ENCODE results near the gene FIG4. TPM values are rescaled to one million over a fixed set of nuclear protein-coding genes. Genes with fewer than 3 reads are reported as not detected.

The FIG4 gene
- total RNA-seq = 21.9 TPM

DNA sequence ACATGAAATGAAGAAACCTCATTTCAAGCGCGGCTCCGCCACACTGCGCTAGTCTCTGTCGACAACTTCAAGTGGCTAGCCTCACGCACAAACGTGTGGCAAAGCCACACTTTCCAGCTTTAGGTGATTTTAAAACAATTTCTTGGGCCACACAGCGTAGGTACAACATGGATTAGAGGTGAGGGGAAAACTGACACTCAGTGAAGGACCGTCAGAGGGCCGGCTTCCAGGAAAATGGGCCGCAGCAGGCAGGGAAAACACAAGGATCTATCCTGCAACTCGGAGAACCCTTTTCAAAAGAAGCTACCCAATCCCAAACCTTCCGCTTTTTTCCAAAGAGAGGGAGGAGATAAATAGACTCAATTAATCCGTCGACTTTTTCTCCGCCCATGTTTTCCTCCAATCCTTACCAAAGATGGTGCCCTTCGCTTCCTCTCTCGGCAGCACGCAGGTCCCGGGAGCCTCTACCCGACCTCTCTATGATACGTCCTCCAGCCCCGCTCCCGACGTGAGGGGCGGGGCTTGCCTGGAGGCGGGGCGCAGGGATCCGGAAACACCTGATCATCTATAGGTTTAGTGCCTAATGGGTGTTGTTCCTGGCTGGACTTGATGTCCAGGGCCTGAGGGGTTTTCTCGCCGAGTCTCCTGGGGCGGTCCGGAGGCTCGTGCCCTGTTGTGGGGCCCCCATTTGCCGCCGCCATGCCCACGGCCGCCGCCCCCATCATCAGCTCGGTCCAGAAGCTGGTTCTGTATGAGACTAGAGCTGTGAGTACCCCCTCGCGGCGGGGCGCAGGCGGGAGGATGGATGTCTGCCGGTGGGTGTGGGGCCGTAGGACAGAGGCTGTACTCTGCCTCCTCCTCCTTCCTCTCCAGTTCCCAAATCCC lies at the start of gene FIG4, which contains the start of gene AK9:
Gene FIG4 (plus strand): TSS at position 560 of the 885 bp plus-strand sequence. CDS start 140 bp downstream, at position 700.
Gene AK9 (minus strand): TSS at position 466 of the 885 bp plus-strand sequence. CDS start 15,457 bp downstream, outside the sequence.
- H3K4me3 ChIP-seq (ENCODE audit: low read length in 3 of 3) = peak within 1 kb of the TSS; percentile 91 to 97 (median 97)
- no peaks in the 10 kb centered on the region for H3K27me3 ChIP-seq (ENCODE audit: control insufficient read depth in 3 of 3, insufficient read depth in 3 of 3, low read length in 3 of 3)
- H3K27ac ChIP-seq (ENCODE audit: low read depth, low read length) = peak within 1 kb of the TSS; percentile 92
- peaks cover 2 to 18% (median 11%) of the 10 kb centered on the region in 3 donors for H3K4me1 ChIP-seq (ENCODE audit: control insufficient read depth in 3 of 3, insufficient read depth in 3 of 3, low read length in 3 of 3)
- no peaks in the 10 kb centered on the region for H3K9me3 ChIP-seq (ENCODE audit: control insufficient read depth in 3 of 3, low read length in 3 of 3)
- peaks cover 0 to 2% (median 0%) of the 10 kb centered on the region in 3 donors for H3K36me3 ChIP-seq (ENCODE audit: control insufficient read depth in 3 of 3, insufficient read depth in 3 of 3, low read length in 3 of 3)
- H3K9ac ChIP-seq (ENCODE audit: low read depth in 1 of 3, low read length in 3 of 3) = peak within 1 kb of the TSS; percentile 89 to 93 (median 90)

- peaks cover 0 to 9% (median 9%) of the 10 kb centered on the region in 3 donors for H3K36me3 ChIP-seq (ENCODE audit: control insufficient read depth in 3 of 3, insufficient read depth in 3 of 3, low read length in 3 of 3)
- H3K9ac ChIP-seq (ENCODE audit: low read depth in 1 of 3, low read length in 3 of 3) = no peak overlapping the region
- no peak overlapping the region for H3K27ac ChIP-seq (ENCODE audit: low read depth, low read length)
- H3K27me3 ChIP-seq (ENCODE audit: control insufficient read depth in 3 of 3, insufficient read depth in 3 of 3, low read length in 3 of 3) = no peaks in the 10 kb centered on the region
- peaks cover 0 to 3% (median 0%) of the 10 kb centered on the region in 3 donors for H3K9me3 ChIP-seq (ENCODE audit: control insufficient read depth in 3 of 3, low read length in 3 of 3)
- H3K4me3 ChIP-seq (ENCODE audit: low read length in 3 of 3) = no peak overlapping the region
- no peaks in the 10 kb centered on the region for H3K4me1 ChIP-seq (ENCODE audit: control insufficient read depth in 3 of 3, insufficient read depth in 3 of 3, low read length in 3 of 3)
Measured at GRCh38 chr6:109644131-109644530, 47.0 kb upstream of the FIG4 start.

GRCh38 chr6:109653264-109653663 lies 37.8 kb upstream of the FIG4 start:
- Histone ChIP-seq H3K27ac (ENCODE audit: low read depth, low read length) (no peak overlapping the region), H3K9me3 (ENCODE audit: control insufficient read depth in 3 of 3, low read length in 3 of 3) (no peaks in the 10 kb centered on the region), H3K4me3 (ENCODE audit: low read length in 3 of 3) (no peak overlapping the region), H3K36me3 (ENCODE audit: control insufficient read depth in 3 of 3, insufficient read depth in 3 of 3, low read length in 3 of 3) (peaks cover 0 to 4% (median 0%) of the 10 kb centered on the region in 3 donors), H3K4me1 (ENCODE audit: control insufficient read depth in 3 of 3, insufficient read depth in 3 of 3, low read length in 3 of 3) (no peaks in the 10 kb centered on the region), H3K27me3 (ENCODE audit: control insufficient read depth in 3 of 3, insufficient read depth in 3 of 3, low read length in 3 of 3) (no peaks in the 10 kb centered on the region), H3K9ac (ENCODE audit: low read depth in 1 of 3, low read length in 3 of 3) (no peak overlapping the region)

GRCh38 chr6:109655761-109656262 lies 35.3 kb upstream of the FIG4 start:
- H3K9ac ChIP-seq (ENCODE audit: low read depth in 1 of 3, low read length in 3 of 3) = no peak overlapping the region
- no peak overlapping the region for H3K27ac ChIP-seq (ENCODE audit: low read depth, low read length)
- H3K4me3 ChIP-seq (ENCODE audit: low read length in 3 of 3) = no peak overlapping the region
- no peaks in the 10 kb centered on the region for H3K27me3 ChIP-seq (ENCODE audit: control insufficient read depth in 3 of 3, insufficient read depth in 3 of 3, low read length in 3 of 3)
- no peaks in the 10 kb centered on the region for H3K9me3 ChIP-seq (ENCODE audit: control insufficient read depth in 3 of 3, low read length in 3 of 3)
- H3K4me1 ChIP-seq (ENCODE audit: control insufficient read depth in 3 of 3, insufficient read depth in 3 of 3, low read length in 3 of 3) = no peaks in the 10 kb centered on the region
- H3K36me3 ChIP-seq (ENCODE audit: control insufficient read depth in 3 of 3, insufficient read depth in 3 of 3, low read length in 3 of 3) = peaks cover 0 to 4% (median 0%) of the 10 kb centered on the region in 3 donors

GRCh38 chr6:109660526-109661320 lies 30.4 kb upstream of the FIG4 start:
- Histone ChIP-seq H3K4me3 (ENCODE audit: low read length in 3 of 3) (no peak overlapping the region), H3K9me3 (ENCODE audit: control insufficient read depth in 3 of 3, low read length in 3 of 3) (no peaks in the 10 kb centered on the region), H3K36me3 (ENCODE audit: control insufficient read depth in 3 of 3, insufficient read depth in 3 of 3, low read length in 3 of 3) (no peaks in the 10 kb centered on the region), H3K9ac (ENCODE audit: low read depth in 1 of 3, low read length in 3 of 3) (no peak overlapping the region), H3K4me1 (ENCODE audit: control insufficient read depth in 3 of 3, insufficient read depth in 3 of 3, low read length in 3 of 3) (no peaks in the 10 kb centered on the region), H3K27ac (ENCODE audit: low read depth, low read length) (no peak overlapping the region), H3K27me3 (ENCODE audit: control insufficient read depth in 3 of 3, insufficient read depth in 3 of 3, low read length in 3 of 3) (no peaks in the 10 kb centered on the region)

DNA sequence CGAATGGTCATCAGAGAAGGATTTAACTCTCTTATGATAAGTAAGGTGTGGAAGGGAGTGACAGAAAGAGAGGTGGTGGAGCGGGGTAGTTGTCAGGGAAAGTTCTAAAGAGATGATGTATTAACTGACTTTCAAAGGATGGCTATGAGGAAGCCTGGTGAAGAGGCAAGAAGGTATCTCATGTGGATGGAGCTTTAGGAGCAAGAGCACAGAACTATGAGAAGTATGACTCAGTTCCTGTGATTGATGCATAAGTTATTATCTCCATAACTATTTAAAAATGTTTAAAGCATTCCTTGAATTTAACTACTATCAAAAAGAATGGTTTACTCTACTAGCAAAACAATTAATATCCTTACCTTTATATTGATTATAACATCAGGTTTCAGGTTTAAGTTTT lies 28.9 kb upstream of the FIG4 start:
- no peaks in the 10 kb centered on the region for H3K27me3 ChIP-seq (ENCODE audit: control insufficient read depth in 3 of 3, insufficient read depth in 3 of 3, low read length in 3 of 3)
- no peak overlapping the region for H3K9ac ChIP-seq (ENCODE audit: low read depth in 1 of 3, low read length in 3 of 3)
- no peak overlapping the region for H3K27ac ChIP-seq (ENCODE audit: low read depth, low read length)
- no peaks in the 10 kb centered on the region for H3K4me1 ChIP-seq (ENCODE audit: control insufficient read depth in 3 of 3, insufficient read depth in 3 of 3, low read length in 3 of 3)
- no peaks in the 10 kb centered on the region for H3K9me3 ChIP-seq (ENCODE audit: control insufficient read depth in 3 of 3, low read length in 3 of 3)
- H3K4me3 ChIP-seq (ENCODE audit: low read length in 3 of 3) = no peak overlapping the region
- no peaks in the 10 kb centered on the region for H3K36me3 ChIP-seq (ENCODE audit: control insufficient read depth in 3 of 3, insufficient read depth in 3 of 3, low read length in 3 of 3)

DNA sequence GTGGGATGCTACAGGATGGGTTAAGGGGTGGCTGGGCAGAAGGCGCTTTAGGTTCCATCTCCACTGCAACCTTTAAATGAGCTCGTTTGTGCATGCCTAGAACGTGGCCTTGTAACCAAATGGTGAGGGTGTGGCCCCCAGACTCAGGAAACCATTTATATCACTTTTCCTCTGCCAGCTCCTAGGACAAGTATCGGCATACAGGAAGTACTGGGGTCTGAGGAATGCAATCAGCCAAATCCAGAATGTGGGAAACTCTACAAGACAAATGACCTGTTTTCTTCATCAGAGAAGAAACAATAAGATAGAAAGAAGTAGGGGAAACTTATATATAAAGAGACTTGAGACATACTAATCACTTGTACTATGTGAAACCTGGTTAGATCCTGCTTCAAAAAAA lies 21.3 kb upstream of the FIG4 start:
- Histone ChIP-seq H3K36me3 (ENCODE audit: control insufficient read depth in 3 of 3, insufficient read depth in 3 of 3, low read length in 3 of 3) (peaks cover 0 to 4% (median 3%) of the 10 kb centered on the region in 3 donors), H3K27me3 (ENCODE audit: control insufficient read depth in 3 of 3, insufficient read depth in 3 of 3, low read length in 3 of 3) (no peaks in the 10 kb centered on the region), H3K4me1 (ENCODE audit: control insufficient read depth in 3 of 3, insufficient read depth in 3 of 3, low read length in 3 of 3) (no peaks in the 10 kb centered on the region), H3K9me3 (ENCODE audit: control insufficient read depth in 3 of 3, low read length in 3 of 3) (no peaks in the 10 kb centered on the region), H3K9ac (ENCODE audit: low read depth in 1 of 3, low read length in 3 of 3) (no peak overlapping the region), H3K27ac (ENCODE audit: low read depth, low read length) (no peak overlapping the region), H3K4me3 (ENCODE audit: low read length in 3 of 3) (no peak overlapping the region)

DNA sequence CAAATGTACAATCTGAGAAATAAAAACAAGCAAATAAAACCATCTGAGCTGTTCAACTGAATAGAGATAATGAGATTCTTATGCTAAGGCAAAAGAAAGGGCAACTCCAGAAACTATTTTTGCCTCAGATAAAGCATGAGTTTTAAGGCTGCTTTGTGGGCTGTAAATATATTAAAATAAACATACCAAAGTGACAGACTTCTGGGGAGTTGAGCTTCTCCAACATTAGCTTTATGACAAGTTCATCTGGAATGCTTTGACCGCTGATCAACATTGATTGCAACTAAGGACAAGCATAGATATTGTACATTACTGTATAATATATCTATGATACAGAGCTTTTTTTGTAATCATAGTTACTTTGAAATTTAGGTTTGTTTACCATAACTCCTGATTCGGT lies 19.4 kb upstream of the FIG4 start:
- no peak overlapping the region for H3K4me3 ChIP-seq (ENCODE audit: low read length in 3 of 3)
- no peak overlapping the region for H3K27ac ChIP-seq (ENCODE audit: low read depth, low read length)
- H3K27me3 ChIP-seq (ENCODE audit: control insufficient read depth in 3 of 3, insufficient read depth in 3 of 3, low read length in 3 of 3) = no peaks in the 10 kb centered on the region
- no peaks in the 10 kb centered on the region for H3K9me3 ChIP-seq (ENCODE audit: control insufficient read depth in 3 of 3, low read length in 3 of 3)
- H3K9ac ChIP-seq (ENCODE audit: low read depth in 1 of 3, low read length in 3 of 3) = no peak overlapping the region
- no peaks in the 10 kb centered on the region for H3K4me1 ChIP-seq (ENCODE audit: control insufficient read depth in 3 of 3, insufficient read depth in 3 of 3, low read length in 3 of 3)
- H3K36me3 ChIP-seq (ENCODE audit: control insufficient read depth in 3 of 3, insufficient read depth in 3 of 3, low read length in 3 of 3) = peaks cover 0 to 4% (median 3%) of the 10 kb centered on the region in 3 donors

- H3K27ac ChIP-seq (ENCODE audit: low read depth, low read length) = no peak overlapping the region
- H3K4me1 ChIP-seq (ENCODE audit: control insufficient read depth in 3 of 3, insufficient read depth in 3 of 3, low read length in 3 of 3) = no peaks in the 10 kb centered on the region
- no peak overlapping the region for H3K9ac ChIP-seq (ENCODE audit: low read depth in 1 of 3, low read length in 3 of 3)
- H3K36me3 ChIP-seq (ENCODE audit: control insufficient read depth in 3 of 3, insufficient read depth in 3 of 3, low read length in 3 of 3) = peaks cover 0 to 4% (median 3%) of the 10 kb centered on the region in 3 donors
- H3K9me3 ChIP-seq (ENCODE audit: control insufficient read depth in 3 of 3, low read length in 3 of 3) = no peaks in the 10 kb centered on the region
- H3K4me3 ChIP-seq (ENCODE audit: low read length in 3 of 3) = no peak overlapping the region
- no peaks in the 10 kb centered on the region for H3K27me3 ChIP-seq (ENCODE audit: control insufficient read depth in 3 of 3, insufficient read depth in 3 of 3, low read length in 3 of 3)
Measured at GRCh38 chr6:109672175-109672574, 18.9 kb upstream of the FIG4 start.
